HG02610 (cell line): Measurements from ENCODE around the gene PHC2.

Source experiments
- ATAC-seq: cut with Tn5 transposase; IDR thresholded peaks from one replicate; pipeline ENCODE4 v1.9.1; 2021; ENCODE audit warnings: mild to moderate bottlenecking, moderate library complexity; ENCODE audit not compliant: unreplicated experiment

PHC2 gene

GRCh38 chr1:33455539-33456501 is 24.9 kb upstream of the PHC2 start:
- ATAC-seq: no peak

GRCh38 chr1:33454646-33455282 is 23.9 kb upstream of the PHC2 start:
- ATAC-seq: no peak

- no peak for ATAC-seq
Observed at GRCh38 chr1:33446590-33446989, 15.7 kb upstream of the PHC2 start.

- ATAC-seq: no peak
Observed at GRCh38 chr1:33445108-33445507, 14.2 kb upstream of the PHC2 start.

GRCh38 chr1:33443705-33444180 is 12.8 kb upstream of the PHC2 start:
- ATAC-seq: no peak

- no peak for ATAC-seq
Observed at GRCh38 chr1:33443080-33443704, 12.3 kb upstream of the PHC2 start.

GRCh38 chr1:33442141-33442540 is 11.2 kb upstream of the PHC2 start:
- ATAC-seq: no peak

GRCh38 chr1:33441088-33441745 is 10.3 kb upstream of the PHC2 start:
- ATAC-seq: no peak

GRCh38 chr1:33439662-33440061 is 8.8 kb upstream of the PHC2 start:
- no peak for ATAC-seq

GRCh38 chr1:33438364-33439160 is 7.7 kb upstream of the PHC2 start:
- ATAC-seq: no peak

GRCh38 chr1:33436557-33437285 is 5.8 kb upstream of the PHC2 start:
- no peak for ATAC-seq

- ATAC-seq: no peak
Observed at GRCh38 chr1:33435096-33435820, 4.4 kb upstream of the PHC2 start.

- ATAC-seq: no peak
Observed at GRCh38 chr1:33434363-33434750, 3.5 kb upstream of the PHC2 start.

- ATAC-seq: no peak
Observed at GRCh38 chr1:33433509-33434362, 2.8 kb upstream of the PHC2 start.

- peak; percentile 2 for ATAC-seq
Observed at GRCh38 chr1:33429856-33430691, 821 bp downstream of the PHC2 start.

GRCh38 chr1:33429332-33429731 is 1.6 kb downstream of the PHC2 start:
- no peak for ATAC-seq

GRCh38 chr1:33428661-33429060 is 2.2 kb downstream of the PHC2 start:
- no peak for ATAC-seq
